Fibroblast of lung (primary cell): Measurements from ENCODE around the gene NOL9.

Source experiments
- EZH2 ChIP-seq: IDR thresholded peaks from 2 replicates; pipeline ENCODE4 v1.5.1; 2012; ENCODE audit warnings: low read length, control low read depth, mild to moderate bottlenecking; ENCODE audit errors: missing control alignments
- TF ChIP-seq, protein P1 (sequence below), 2 donors: IDR thresholded peaks in 1 of 2; conservative IDR thresholded peaks in 1 of 2; 1 replicate in 1 of 2; 2 replicates in 1 of 2; pipeline ENCODE4 v1.5.1; 2011 to 2012; ENCODE audit warnings: low read length in 2 of 2, control low read depth in 1 of 2, inconsistent platforms in 1 of 2, low read depth in 1 of 2, mild to moderate bottlenecking in 1 of 2

DNA sequence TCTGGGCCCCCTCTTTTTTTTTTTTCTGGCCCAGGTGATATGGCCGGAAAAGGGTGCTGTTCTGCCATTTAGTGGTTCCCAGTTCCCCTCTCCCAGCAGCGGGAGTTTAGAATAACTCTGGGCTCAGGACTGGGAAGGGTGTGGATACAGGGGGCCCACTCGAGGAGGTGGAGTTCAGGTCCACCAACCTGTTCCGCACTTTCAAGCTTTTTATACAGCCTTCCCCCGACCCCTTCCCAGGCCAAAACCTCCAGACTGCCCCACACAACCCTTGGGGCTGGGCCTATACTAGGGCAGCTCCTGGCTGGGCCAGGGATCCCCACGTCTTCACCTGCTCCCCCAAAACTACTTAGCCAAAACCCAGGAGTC is 63.2 kb downstream of the NOL9 start:
- TF ChIP-seq, protein P1, sequence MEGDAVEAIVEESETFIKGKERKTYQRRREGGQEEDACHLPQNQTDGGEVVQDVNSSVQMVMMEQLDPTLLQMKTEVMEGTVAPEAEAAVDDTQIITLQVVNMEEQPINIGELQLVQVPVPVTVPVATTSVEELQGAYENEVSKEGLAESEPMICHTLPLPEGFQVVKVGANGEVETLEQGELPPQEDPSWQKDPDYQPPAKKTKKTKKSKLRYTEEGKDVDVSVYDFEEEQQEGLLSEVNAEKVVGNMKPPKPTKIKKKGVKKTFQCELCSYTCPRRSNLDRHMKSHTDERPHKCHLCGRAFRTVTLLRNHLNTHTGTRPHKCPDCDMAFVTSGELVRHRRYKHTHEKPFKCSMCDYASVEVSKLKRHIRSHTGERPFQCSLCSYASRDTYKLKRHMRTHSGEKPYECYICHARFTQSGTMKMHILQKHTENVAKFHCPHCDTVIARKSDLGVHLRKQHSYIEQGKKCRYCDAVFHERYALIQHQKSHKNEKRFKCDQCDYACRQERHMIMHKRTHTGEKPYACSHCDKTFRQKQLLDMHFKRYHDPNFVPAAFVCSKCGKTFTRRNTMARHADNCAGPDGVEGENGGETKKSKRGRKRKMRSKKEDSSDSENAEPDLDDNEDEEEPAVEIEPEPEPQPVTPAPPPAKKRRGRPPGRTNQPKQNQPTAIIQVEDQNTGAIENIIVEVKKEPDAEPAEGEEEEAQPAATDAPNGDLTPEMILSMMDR (conservative IDR thresholded peaks at IDR 0.05 in 1 of 2, IDR thresholded peaks at IDR 0.05 in 1 of 2; ENCODE audit: low read depth in 1 of 2, low read length in 2 of 2): no peak
- TF ChIP-seq EZH2: no peak
